Ascending aorta (tissue), 2 donors: Measurements from ENCODE around the gene PRAMEF12. TPM values are rescaled to one million over a fixed set of nuclear protein-coding genes. Genes with fewer than 3 reads are reported as not detected.

Experiments
- DNase-seq, 2 donors: peaks; one replicate each; pipeline ENCODE4 v3.0.0-alpha.2; 2019; ENCODE audit warnings: low spot score in 2 of 2
- H3K27ac ChIP-seq, 2 donors: fragments of 200-600 bp; sonication (generic); one replicate each; pipeline ENCODE4 v1.5.1; 2016 to 2017; ENCODE audit warnings: mild to moderate bottlenecking in 1 of 2
- H3K27me3 ChIP-seq: fragments of 200-600 bp; sonication (generic); one replicate; pipeline ENCODE4 v1.5.1; 2017
- H3K36me3 ChIP-seq, 2 donors: fragments of 200-600 bp; sonication (generic); one replicate each; pipeline ENCODE4 v1.5.1; 2016
- H3K4me1 ChIP-seq, 2 donors: fragments of 200-600 bp; sonication (generic); one replicate each; pipeline ENCODE4 v1.5.1; 2016 to 2017; ENCODE audit warnings: mild to moderate bottlenecking in 1 of 2
- H3K4me3 ChIP-seq, 2 donors: fragments of 200-600 bp; sonication (generic); one replicate each; pipeline ENCODE4 v1.5.1; 2016 to 2017; ENCODE audit warnings: mild to moderate bottlenecking in 1 of 2
- H3K9me3 ChIP-seq, 2 donors: fragments of 200-600 bp; sonication (generic); one replicate each; pipeline ENCODE4 v1.5.1; 2016
- CTCF ChIP-seq, 3 experiments: fragments of 200-600 bp in 2 of 3; fragments of 450-650 bp in 1 of 3; sonication (generic) in 2 of 3; IDR thresholded peaks; one replicate each; pipeline ENCODE4 v1.5.1; 2016 to 2019; ENCODE audit warnings: antibody characterized with exemption in 3 of 3, mild to moderate bottlenecking in 1 of 3, moderate library complexity in 1 of 3
- intact Hi-C: fragments of 100-400 bp; cut with DNase I; formaldehyde crosslinking; loops from one replicate; pipeline ENCODE4 v1.15.1; 2023
- total RNA-seq: library from RNA; depleted of rRNA; stranded (reverse); fragments of >200 nt; gene quantifications from one replicate; pipeline ENCODE4 v1.1.0, GENCODE V29; 2016

PRAMEF12 gene
- total RNA-seq, 1 donor from 2014 or later: not detected

DNA sequence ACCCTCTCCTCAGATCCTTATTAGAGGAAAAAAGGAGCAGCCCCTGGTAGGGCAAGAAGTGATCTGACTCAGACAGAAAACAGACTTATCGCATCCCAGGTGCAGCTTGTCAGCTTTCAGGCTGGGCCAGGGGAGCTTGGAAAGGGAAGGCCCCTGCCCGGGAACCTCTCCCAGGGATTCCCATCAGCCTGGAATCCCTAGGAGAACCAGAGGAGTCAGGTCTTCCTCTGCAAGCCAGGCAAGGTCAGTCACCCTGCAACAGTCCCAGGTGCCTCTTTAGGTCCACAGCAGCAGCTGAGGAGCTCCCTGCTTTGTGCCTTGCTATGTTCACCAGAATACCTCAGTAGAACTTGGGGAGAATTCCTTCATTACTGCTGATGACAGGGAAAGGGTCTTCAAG, 2.9 kb upstream of the PRAMEF12 start:
- no peaks in the 10 kb centered on the region for H3K9me3 ChIP-seq
- H3K27ac ChIP-seq: no peak overlapping the region
- no peaks in the 10 kb centered on the region for H3K4me1 ChIP-seq
- no peak for DNase-seq
- no peaks in the 10 kb centered on the region for H3K27me3 ChIP-seq
- no peak for TF ChIP-seq CTCF (IDR thresholded peaks at IDR 0.05)
- no peak overlapping the region for H3K4me3 ChIP-seq
- H3K36me3 ChIP-seq: no peaks in the 10 kb centered on the region
- intact Hi-C loops: no loop called here

DNA sequence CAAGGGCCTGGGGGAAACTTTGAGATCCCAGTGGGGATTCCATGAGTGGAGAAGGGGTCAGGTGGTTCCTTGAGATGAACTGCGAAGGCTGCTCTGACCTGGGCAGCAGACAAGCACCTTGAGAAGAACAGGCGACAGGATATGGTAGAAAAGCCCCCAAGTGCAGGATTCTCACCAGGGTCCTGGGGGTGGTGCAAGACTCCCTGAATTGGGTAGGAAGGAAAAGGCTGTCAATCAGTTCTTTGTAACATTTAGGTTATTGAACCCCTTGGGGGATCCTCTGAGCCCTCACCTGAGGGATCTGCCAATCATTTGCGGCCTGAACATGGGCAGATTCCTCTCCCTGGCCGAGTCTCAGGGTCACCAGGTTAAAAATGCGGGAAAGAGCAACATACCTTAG, 2.4 kb upstream of the PRAMEF12 start:
- H3K27me3 ChIP-seq: no peaks in the 10 kb centered on the region
- DNase-seq: no peak
- intact Hi-C loops: no loop called here

GRCh38 chr1:12772520-12772919, 1.0 kb upstream of the PRAMEF12 start:
- Histone ChIP-seq H3K27ac (no peak overlapping the region), H3K4me3 (no peak overlapping the region), H3K36me3 (no peaks in the 10 kb centered on the region), H3K4me1 (no peaks in the 10 kb centered on the region), H3K27me3 (no peaks in the 10 kb centered on the region), H3K9me3 (no peaks in the 10 kb centered on the region)
- DNase-seq: no peak
- TF ChIP-seq CTCF (IDR thresholded peaks at IDR 0.05): no peak
- intact Hi-C loops: no loop called here

More for the DNA sequence above, 2.4 kb upstream of the PRAMEF12 start:
- no peak for TF ChIP-seq CTCF (IDR thresholded peaks at IDR 0.05)
- no peaks in the 10 kb centered on the region for H3K4me1 ChIP-seq
- no peaks in the 10 kb centered on the region for H3K9me3 ChIP-seq
- H3K27ac ChIP-seq: no peak overlapping the region
- no peak overlapping the region for H3K4me3 ChIP-seq
- H3K36me3 ChIP-seq: no peaks in the 10 kb centered on the region

GRCh38 chr1:12774801-12775345, 1.3 kb downstream of the PRAMEF12 start:
- H3K36me3 ChIP-seq: no peaks in the 10 kb centered on the region
- no peaks in the 10 kb centered on the region for H3K4me1 ChIP-seq
- H3K27ac ChIP-seq: no peak overlapping the region
- intact Hi-C loops: no loop called here
- no peaks in the 10 kb centered on the region for H3K9me3 ChIP-seq
- DNase-seq: no peak
- no peak overlapping the region for H3K4me3 ChIP-seq
- TF ChIP-seq CTCF (IDR thresholded peaks at IDR 0.05): no peak
- H3K27me3 ChIP-seq: no peaks in the 10 kb centered on the region

DNA sequence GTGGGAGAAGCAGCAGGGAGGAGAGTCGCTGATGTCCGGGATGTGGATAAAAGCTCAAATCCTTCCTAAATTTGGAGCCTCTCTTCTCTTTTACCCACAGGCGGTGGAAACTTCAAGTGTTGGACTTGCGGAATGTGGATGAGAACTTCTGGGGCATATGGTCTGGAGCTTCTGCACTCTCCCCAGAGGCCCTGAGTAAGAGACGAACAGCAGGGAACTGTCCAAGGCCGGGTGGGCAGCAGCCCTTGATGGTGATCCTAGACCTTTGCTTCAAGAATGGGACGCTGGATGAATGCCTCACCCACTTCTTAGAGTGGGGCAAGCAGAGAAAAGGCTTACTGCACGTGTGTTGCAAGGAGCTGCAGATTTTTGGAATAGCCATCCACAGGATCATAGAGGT, 1.9 kb downstream of the PRAMEF12 start:
- H3K4me3 ChIP-seq: no peak overlapping the region
- H3K27me3 ChIP-seq: no peaks in the 10 kb centered on the region
- H3K9me3 ChIP-seq: no peaks in the 10 kb centered on the region
- no peaks in the 10 kb centered on the region for H3K36me3 ChIP-seq
- no peak overlapping the region for H3K27ac ChIP-seq
- intact Hi-C loops: no loop called here
- TF ChIP-seq CTCF (IDR thresholded peaks at IDR 0.05): no peak
- no peaks in the 10 kb centered on the region for H3K4me1 ChIP-seq
- DNase-seq: no peak
